ENCODE measurements around the gene TMEM181.

Gene TMEM181

DNA sequence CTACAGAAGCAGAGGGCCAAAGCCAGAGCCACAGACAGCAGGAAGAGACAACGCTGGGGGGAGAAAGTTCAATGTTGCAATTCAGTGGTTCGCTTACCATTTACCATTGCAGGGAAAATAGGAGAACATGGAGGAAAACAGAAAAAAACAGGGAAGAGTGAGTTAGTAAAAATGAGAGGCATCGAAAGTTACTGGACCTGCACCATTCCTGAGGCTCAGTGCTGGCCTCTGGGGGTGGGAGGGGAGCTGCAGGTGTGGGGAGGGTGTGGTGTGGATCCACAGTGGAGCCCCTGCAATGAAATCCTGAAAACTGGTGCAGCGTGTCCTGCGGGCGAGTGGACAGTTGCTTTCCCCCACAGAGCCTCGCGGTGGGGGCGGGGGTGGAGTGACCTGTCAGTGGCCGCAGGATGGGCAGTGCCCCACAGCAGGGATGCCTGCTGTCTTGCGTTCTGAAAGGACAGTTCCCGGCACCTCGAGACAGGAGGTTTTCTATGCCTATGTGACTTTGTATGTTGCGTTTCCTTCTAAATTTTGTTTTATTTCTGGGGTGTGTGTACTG, 5.7 kb downstream of the TMEM181 start:
- no peak for DNase-seq

DNA sequence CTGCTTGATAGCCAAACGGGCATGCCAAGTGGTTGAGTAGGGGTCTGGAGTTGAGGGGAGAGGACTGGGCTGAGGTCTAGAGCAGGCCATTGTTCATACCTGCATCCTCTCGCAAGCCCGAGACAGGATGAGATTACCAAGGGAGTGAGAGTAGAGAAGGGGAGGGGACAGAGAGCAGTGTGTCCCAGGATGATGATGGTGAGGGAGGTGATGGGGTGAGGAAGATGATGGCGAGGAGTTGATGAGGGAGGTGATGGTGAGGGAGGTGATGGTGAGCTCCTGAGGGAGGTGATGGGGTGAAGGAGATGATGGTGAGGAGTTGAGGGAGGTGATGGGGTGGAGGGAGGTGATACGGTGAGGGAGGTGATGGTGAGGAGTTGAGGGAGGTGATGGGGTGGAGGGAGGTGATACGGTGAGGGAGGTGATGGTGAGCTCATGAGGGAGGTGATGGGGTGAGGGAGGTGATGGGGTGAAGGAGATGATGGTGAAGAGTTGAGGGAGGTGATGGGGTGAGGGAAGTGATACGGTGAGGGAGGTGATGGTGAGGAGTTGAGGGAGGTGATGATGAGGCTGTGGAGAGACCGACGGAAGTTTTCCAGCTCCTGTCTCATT, 6.4 kb downstream of the TMEM181 start:
- no peak for DNase-seq

DNA sequence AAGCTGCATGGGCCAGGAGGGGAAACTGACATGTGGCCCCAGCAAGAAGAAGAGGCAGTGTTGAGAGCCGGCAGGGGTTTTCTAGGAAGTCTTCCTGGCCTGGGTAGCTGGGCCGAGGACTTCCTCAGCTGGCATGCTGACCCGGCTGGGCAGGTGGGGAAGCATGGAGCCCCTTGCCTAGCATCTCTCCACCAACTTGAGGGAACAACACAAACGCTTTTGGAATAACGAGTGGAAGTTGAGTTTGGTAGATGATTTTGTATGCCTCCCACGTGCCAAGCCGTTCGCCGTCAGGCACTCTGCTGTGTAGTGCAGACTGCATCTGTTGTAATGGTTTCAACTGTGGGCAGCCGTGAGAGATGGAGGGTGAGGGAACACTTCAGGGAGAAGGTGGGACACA, 7.3 kb downstream of the TMEM181 start:
- DNase-seq: no peak

- no peak for DNase-seq
These were observed 8.0 kb downstream of the TMEM181 start for GRCh38 chr6:158567871-158568401.

GRCh38 chr6:158568549-158568948, 8.7 kb downstream of the TMEM181 start:
- DNase-seq: no peak

DNA sequence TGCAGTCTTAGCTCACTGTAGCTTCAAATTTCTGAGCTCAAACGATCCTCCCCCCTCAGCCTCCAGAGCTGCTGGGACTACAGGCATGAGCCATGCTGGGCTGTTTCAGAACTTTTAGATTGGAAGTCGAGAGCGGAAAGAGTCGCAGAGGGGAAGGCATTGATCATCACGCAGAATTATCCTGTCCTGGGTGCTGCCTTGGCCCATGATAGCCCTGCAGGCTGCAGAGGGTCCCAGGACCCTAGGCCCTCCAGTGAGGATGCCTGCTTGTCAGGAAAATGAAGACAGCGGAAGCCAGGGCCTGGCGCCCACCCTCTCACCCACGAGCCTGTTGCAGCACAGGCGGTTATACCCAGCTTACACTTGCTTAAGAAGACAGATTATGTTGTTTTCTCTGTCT, 9.1 kb downstream of the TMEM181 start:
- no peak for DNase-seq

GRCh38 chr6:158570681-158570962, 10.7 kb downstream of the TMEM181 start:
- no peak for DNase-seq

DNA sequence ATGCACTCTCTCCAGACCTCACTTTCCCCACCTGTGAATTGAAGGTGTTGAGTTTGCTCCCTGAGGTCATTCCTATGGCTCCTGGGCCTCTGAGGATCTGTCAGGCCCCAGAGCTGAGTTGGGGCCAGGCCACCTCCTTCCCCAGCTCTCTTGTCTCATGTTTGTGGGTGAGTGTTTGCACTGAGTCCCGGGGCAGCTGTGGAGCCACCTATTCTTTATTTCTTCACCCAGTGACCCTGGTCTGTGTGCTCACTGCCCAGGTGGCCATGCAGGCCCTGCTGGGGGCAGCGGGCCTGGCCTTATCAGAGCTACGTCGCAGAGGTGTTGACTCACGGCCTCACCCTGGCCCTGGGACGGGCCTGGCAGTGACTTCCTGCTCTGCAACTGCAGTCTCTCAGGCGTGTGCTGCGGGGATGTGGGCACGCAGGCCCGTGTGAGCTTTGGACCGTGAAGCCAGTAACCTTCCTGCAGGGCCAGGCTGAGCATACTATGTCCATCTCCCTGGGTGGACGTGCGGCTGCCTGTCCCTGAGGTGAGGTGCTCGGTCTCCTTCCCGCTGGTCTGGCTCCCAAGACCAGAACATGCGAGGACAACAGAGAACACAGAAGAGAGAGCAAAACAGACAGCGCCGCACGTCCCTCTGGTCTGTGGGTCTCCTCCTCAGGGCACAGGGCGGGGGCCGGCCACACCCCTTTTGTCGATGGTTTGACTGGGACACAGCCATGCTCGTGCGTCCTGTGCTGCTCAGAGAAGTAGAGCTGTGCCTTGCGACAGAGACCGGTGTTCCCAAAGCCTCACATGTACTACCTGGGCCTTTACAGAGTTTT, 12.1 kb downstream of the TMEM181 start:
- DNase-seq: no peak

GRCh38 chr6:158572653-158573541, 13.0 kb downstream of the TMEM181 start:
- no peak for DNase-seq

- DNase-seq: no peak
These were observed 13.6 kb downstream of the TMEM181 start for GRCh38 chr6:158573542-158573931.

- no peak for DNase-seq
These were observed 14.9 kb downstream of the TMEM181 start for GRCh38 chr6:158574800-158575199.

- no peak for DNase-seq
These were observed 15.7 kb downstream of the TMEM181 start for GRCh38 chr6:158575550-158575949.

DNA sequence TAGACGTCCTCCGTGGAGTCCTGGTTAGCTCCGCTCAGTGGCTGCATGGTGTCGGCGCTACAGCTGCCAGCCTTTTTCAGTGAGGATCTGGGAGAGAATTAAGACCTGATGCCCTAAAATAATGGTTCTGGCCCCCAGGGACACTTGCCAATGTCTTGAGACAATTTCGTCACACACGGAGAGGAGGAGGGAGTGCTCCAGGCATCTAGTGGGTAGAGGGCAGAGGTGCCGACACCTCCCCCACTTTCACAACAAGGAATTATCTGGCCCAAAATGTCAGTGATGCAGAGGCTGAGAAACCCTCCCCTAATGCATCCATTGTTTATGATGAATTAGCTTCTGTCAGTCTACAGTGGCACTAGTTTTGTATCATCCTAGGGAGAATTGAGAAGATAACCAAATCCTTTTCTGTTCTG, 24.4 kb downstream of the TMEM181 start:
- DNase-seq: no peak

DNA sequence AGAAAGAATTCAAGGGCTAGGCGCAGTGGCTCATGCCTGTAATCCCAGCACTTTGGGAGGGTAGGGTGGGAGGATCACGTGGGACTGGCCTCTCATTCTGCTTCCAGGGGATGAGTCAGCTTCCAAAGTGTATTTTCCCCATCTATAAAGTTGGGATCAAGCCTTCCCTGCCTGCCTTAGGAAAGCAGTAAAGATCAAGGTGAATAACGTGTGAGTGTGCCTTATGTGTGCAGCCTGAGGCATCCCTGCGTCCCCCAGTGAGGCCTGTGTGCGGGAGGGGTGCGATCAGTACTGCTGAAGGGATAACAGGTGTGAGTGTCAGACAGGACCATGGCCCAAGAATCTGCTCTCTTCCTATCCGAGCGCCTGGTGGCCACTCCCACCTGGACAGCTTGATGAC, 26.8 kb downstream of the TMEM181 start:
- DNase-seq: no peak

GRCh38 chr6:158589366-158589765, 29.5 kb downstream of the TMEM181 start:
- DNase-seq: no peak

- no peak for DNase-seq
These were observed 31.4 kb downstream of the TMEM181 start for GRCh38 chr6:158591134-158591809.

GRCh38 chr6:158591810-158592209, 31.9 kb downstream of the TMEM181 start:
- no peak for DNase-seq

GRCh38 chr6:158593670-158594069, 33.8 kb downstream of the TMEM181 start:
- no peak for DNase-seq

GRCh38 chr6:158595223-158595622, 35.3 kb downstream of the TMEM181 start:
- DNase-seq: no peak

DNA sequence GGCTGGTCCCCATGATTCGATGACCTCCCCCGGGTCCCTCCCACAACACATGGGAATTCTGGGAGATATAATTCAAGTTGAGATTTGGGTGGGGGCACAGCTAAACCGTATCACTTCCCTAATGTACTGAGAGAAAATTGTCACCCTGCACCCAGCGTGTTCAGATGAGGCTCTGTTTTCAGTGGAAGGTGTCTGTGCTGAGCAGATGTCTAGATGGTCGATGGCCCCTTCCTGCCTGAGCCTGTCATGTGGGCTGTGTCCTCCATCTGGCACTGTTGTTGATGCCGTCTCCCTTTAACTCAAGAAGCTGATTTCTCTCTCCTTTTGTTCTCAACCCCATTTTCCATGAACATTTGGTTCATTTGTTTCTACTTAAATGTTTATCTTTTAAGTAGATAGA, 37.0 kb downstream of the TMEM181 start:
- DNase-seq: no peak

DNA sequence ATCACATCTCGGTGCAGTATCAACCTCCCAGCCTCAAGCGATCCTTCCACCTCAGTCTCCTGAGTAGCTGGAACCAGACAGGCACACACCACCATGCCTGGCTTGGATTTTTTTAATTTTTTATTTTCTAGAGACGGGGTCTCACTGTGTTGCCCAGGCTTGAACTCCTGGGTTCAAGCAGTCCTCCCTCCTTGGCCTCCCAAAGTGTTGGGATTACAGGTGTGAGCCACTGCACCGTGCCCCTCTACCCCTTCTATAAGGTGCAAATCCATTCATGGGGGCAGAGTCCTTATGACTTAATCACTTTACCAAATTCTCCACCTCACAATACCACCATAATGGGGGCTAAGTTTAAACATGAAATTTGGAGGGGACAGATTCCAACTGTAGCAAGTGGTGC, 37.7 kb downstream of the TMEM181 start:
- DNase-seq: no peak

DNA sequence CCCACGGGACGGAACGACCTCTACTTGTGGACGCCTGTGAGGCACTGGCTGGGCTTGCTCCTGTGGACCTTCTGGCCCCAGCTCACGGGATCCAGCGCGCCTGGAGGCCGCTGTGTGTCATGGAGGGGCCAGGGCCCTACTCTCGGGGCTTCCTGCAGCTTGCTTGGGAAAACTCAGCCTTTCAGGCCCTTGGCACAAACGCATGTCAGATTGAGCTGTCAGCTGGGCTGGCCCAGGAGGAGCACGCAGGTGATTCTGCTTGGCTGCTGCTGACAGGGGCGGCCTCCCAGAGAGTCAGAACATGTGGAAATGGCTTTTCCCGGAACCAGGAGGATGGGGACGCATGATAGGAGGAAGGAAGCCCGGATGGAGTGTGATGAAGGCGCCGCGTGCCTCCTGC, 39.7 kb downstream of the TMEM181 start:
- DNase-seq: no peak

Data from GDM1 (cell line).